Measurements from ENCODE around the gene CLIP1. TPM values are rescaled to one million over a fixed set of nuclear protein-coding genes. Genes with fewer than 3 reads are reported as not detected.

Gene CLIP1
- total RNA-seq, 2 experiments from 2014 or later, result 11.2 to 25.6 TPM

GRCh38 chr12:122333142-122334087 is 89.1 kb downstream of the CLIP1 start:
- DNase-seq (ENCODE audit: low spot score), result no peak
- ChIA-PET CTCF (ENCODE audit: unreplicated experiment) (no interaction called here), POLR2A (interaction anchor here (0.5 kb wide), 1 partner anchor 1116 kb away, joined by 3 read pairs; no protein-coding TSS in a partner anchor)
- Histone ChIP-seq H3K79me2 (ENCODE audit: insufficient read depth, low read depth, low read length) (no peaks in the 10 kb centered on the region), H3K36me3 (ENCODE audit: insufficient read depth, low read length) (no peaks in the 10 kb centered on the region), H2AFZ (ENCODE audit: low read length) (no peak overlapping the region), H3K9me2 (ENCODE audit: insufficient read depth, low read length) (no peaks in the 10 kb centered on the region), H3K4me2 (ENCODE audit: low read length) (no peak overlapping the region), H3K4me1 (ENCODE audit: insufficient read depth, low read length, poor library complexity, severe bottlenecking) (no peaks in the 10 kb centered on the region), H4K20me1 (ENCODE audit: insufficient read depth, low read length) (no peaks in the 10 kb centered on the region), H3K27ac (ENCODE audit: low read depth, low read length, poor library complexity, severe bottlenecking) (no peak overlapping the region), H3K4me3 (ENCODE audit: low read depth, low read length, poor library complexity, severe bottlenecking) (no peak overlapping the region), H3K9me3 (ENCODE audit: low read length) (no peaks in the 10 kb centered on the region)
- TF ChIP-seq, protein P1, sequence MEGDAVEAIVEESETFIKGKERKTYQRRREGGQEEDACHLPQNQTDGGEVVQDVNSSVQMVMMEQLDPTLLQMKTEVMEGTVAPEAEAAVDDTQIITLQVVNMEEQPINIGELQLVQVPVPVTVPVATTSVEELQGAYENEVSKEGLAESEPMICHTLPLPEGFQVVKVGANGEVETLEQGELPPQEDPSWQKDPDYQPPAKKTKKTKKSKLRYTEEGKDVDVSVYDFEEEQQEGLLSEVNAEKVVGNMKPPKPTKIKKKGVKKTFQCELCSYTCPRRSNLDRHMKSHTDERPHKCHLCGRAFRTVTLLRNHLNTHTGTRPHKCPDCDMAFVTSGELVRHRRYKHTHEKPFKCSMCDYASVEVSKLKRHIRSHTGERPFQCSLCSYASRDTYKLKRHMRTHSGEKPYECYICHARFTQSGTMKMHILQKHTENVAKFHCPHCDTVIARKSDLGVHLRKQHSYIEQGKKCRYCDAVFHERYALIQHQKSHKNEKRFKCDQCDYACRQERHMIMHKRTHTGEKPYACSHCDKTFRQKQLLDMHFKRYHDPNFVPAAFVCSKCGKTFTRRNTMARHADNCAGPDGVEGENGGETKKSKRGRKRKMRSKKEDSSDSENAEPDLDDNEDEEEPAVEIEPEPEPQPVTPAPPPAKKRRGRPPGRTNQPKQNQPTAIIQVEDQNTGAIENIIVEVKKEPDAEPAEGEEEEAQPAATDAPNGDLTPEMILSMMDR (conservative IDR thresholded peaks at IDR 0.05; ENCODE audit: low read length), result no peak
- TF ChIP-seq EZH2phosphoT487 (IDR thresholded peaks at IDR 0.05; ENCODE audit: borderline replicate concordance, low read depth, low read length), result no peak
- BruUV-seq (replicated peaks), result no TSS peak
- intact Hi-C loops (cut with micrococcal nuclease; ENCODE audit: unreplicated experiment), result no loop called here

GRCh38 chr12:122327494-122328385 is 94.7 kb downstream of the CLIP1 start:
- Histone ChIP-seq H3K9me3 (ENCODE audit: low read length) (no peaks in the 10 kb centered on the region), H3K4me1 (ENCODE audit: insufficient read depth, low read length, poor library complexity, severe bottlenecking) (no peaks in the 10 kb centered on the region), H3K4me2 (ENCODE audit: low read length) (no peak overlapping the region), H3K4me3 (ENCODE audit: low read depth, low read length, poor library complexity, severe bottlenecking) (no peak overlapping the region), H2AFZ (ENCODE audit: low read length) (no peak overlapping the region), H3K36me3 (ENCODE audit: insufficient read depth, low read length) (peaks cover 20% of the 10 kb centered on the region; the same call in 1 of the 2 replicates), H3K79me2 (ENCODE audit: insufficient read depth, low read depth, low read length) (no peaks in the 10 kb centered on the region), H4K20me1 (ENCODE audit: insufficient read depth, low read length) (no peaks in the 10 kb centered on the region), H3K9me2 (ENCODE audit: insufficient read depth, low read length) (no peaks in the 10 kb centered on the region), H3K27ac (ENCODE audit: low read depth, low read length, poor library complexity, severe bottlenecking) (no peak overlapping the region)
- POLR2A ChIA-PET, result interaction anchor here (0.6 to 0.7 kb wide), 2 partner anchors 351 to 744 kb away, joined by 3 read pairs; no protein-coding TSS in a partner anchor
- intact Hi-C loops (cut with micrococcal nuclease; ENCODE audit: unreplicated experiment), result no loop called here
- BruUV-seq (replicated peaks), result no TSS peak
- TF ChIP-seq, protein P1 (conservative IDR thresholded peaks at IDR 0.05; ENCODE audit: low read length), result no peak
- no peak for TF ChIP-seq EZH2phosphoT487 (IDR thresholded peaks at IDR 0.05; ENCODE audit: borderline replicate concordance, low read depth, low read length)
- DNase-seq (ENCODE audit: low spot score), result no peak
- CTCF ChIA-PET (ENCODE audit: unreplicated experiment), result no interaction called here
